H9 (cell line): Measurements from ENCODE around the gene SLMAP. TPM values are rescaled to one million over a fixed set of nuclear protein-coding genes. Genes with fewer than 3 reads are reported as not detected.

Experiments
- DNase-seq: peaks from one replicate; pipeline ENCODE4 v3.0.0-alpha.2; 2017
- H2AFZ ChIP-seq: one replicate; pipeline ENCODE4 v1.6.1; 2013; ENCODE audit warnings: mild to moderate bottlenecking, low read length, control low read depth, moderate library complexity
- H2AK5ac ChIP-seq: 2 replicates; pipeline ENCODE4 v1.6.1; 2013; ENCODE audit warnings: low read length, control low read depth, mixed read lengths; ENCODE audit not compliant: insufficient read length
- H2BK120ac ChIP-seq: one replicate; pipeline ENCODE4 v1.6.1; 2013; ENCODE audit warnings: low read depth, mild to moderate bottlenecking, low read length, control low read depth, inconsistent platforms; ENCODE audit not compliant: poor library complexity, severe bottlenecking
- H2BK12ac ChIP-seq: 2 replicates; pipeline ENCODE4 v1.6.1; 2013; ENCODE audit warnings: low read length, control low read depth, mixed read lengths, low read depth; ENCODE audit not compliant: insufficient read length
- H2BK15ac ChIP-seq: 2 replicates; pipeline ENCODE4 v1.6.1; 2013; ENCODE audit warnings: low read depth, low read length, control low read depth
- H2BK20ac ChIP-seq: one replicate; pipeline ENCODE4 v1.6.1; 2013; ENCODE audit warnings: low read depth, mild to moderate bottlenecking, low read length, control low read depth, inconsistent platforms; ENCODE audit not compliant: poor library complexity, severe bottlenecking
- H2BK5ac ChIP-seq: 2 replicates; pipeline ENCODE4 v1.6.1; 2013; ENCODE audit warnings: low read length, control low read depth, mixed read lengths; ENCODE audit not compliant: insufficient read length
- H3K14ac ChIP-seq: 2 replicates; pipeline ENCODE4 v1.6.1; 2013; ENCODE audit warnings: low read length, control low read depth; ENCODE audit not compliant: insufficient read depth
- H3K18ac ChIP-seq: 2 replicates; pipeline ENCODE4 v1.6.1; 2013; ENCODE audit warnings: low read depth, mild to moderate bottlenecking, mixed read lengths, low read length, control low read depth; ENCODE audit not compliant: insufficient read length
- H3K23ac ChIP-seq: 2 replicates; pipeline ENCODE4 v1.6.1; 2013; ENCODE audit warnings: low read length, control low read depth, mixed read lengths, low read depth; ENCODE audit not compliant: insufficient read length
- H3K23me2 ChIP-seq: 2 replicates; pipeline ENCODE4 v1.6.1; 2013; ENCODE audit warnings: low read depth, mild to moderate bottlenecking, mixed read lengths, low read length, control low read depth; ENCODE audit not compliant: insufficient read length, poor library complexity, severe bottlenecking
- H3K27ac ChIP-seq: 2 replicates; pipeline ENCODE4 v1.5.1; 2013; ENCODE audit warnings: low read length, control low read depth, mixed read lengths, low read depth; ENCODE audit not compliant: insufficient read length
- H3K27me3 ChIP-seq: 2 replicates; pipeline ENCODE4 v1.6.1; 2013; ENCODE audit warnings: low read length, control low read depth, inconsistent platforms; ENCODE audit not compliant: insufficient read depth
- H3K4ac ChIP-seq: 2 replicates; pipeline ENCODE4 v1.6.1; 2013; ENCODE audit warnings: low read depth, mild to moderate bottlenecking, control low read depth, inconsistent platforms, low read length, moderate library complexity
- H3K4me1 ChIP-seq: 2 replicates; pipeline ENCODE4 v1.6.1; 2013; ENCODE audit warnings: low read length, control low read depth, inconsistent platforms; ENCODE audit not compliant: insufficient read depth
- H3K4me2 ChIP-seq: 2 replicates; pipeline ENCODE4 v1.6.1; 2013; ENCODE audit warnings: low read length, control low read depth, mixed read lengths; ENCODE audit not compliant: insufficient read length, insufficient read depth
- H3K56ac ChIP-seq: 2 replicates; pipeline ENCODE4 v1.6.1; 2013; ENCODE audit warnings: low read depth, mild to moderate bottlenecking, mixed read lengths, low read length, control low read depth; ENCODE audit not compliant: insufficient read length
- H3K79me1 ChIP-seq: 2 replicates; pipeline ENCODE4 v1.6.1; 2013; ENCODE audit warnings: low read depth, mild to moderate bottlenecking, moderate library complexity, low read length, control low read depth, inconsistent platforms; ENCODE audit not compliant: insufficient read depth, poor library complexity, severe bottlenecking
- H3K79me2 ChIP-seq: 2 replicates; pipeline ENCODE4 v1.6.1; 2013; ENCODE audit warnings: low read length, control low read depth, inconsistent platforms; ENCODE audit not compliant: insufficient read depth
- H3K9ac ChIP-seq: 2 replicates; pipeline ENCODE4 v1.6.1; 2013; ENCODE audit warnings: low read length, control low read depth, mixed read lengths; ENCODE audit not compliant: insufficient read length; ENCODE audit errors: extremely low read depth
- H3K9me3 ChIP-seq: one replicate; pipeline ENCODE4 v1.6.1; 2013; ENCODE audit warnings: low read depth, low read length, inconsistent platforms; ENCODE audit not compliant: control insufficient read depth
- H3T11ph ChIP-seq: one replicate; pipeline ENCODE4 v1.6.1; 2013; ENCODE audit warnings: mild to moderate bottlenecking, low read length, control low read depth, inconsistent platforms
- H4K20me1 ChIP-seq: one replicate; pipeline ENCODE4 v1.6.1; 2013; ENCODE audit not compliant: control insufficient read depth, insufficient read length, insufficient read depth
- H4K5ac ChIP-seq: 2 replicates; pipeline ENCODE4 v1.6.1; 2013; ENCODE audit warnings: low read depth, mild to moderate bottlenecking, mixed read lengths, low read length, control low read depth; ENCODE audit not compliant: insufficient read length
- H4K8ac ChIP-seq: replicated peaks from 2 replicates; pipeline ENCODE4 v1.6.1; 2013; ENCODE audit warnings: low read length, control low read depth, mixed read lengths, low read depth; ENCODE audit not compliant: insufficient read length
- H4K91ac ChIP-seq: 2 replicates; pipeline ENCODE4 v1.6.1; 2013; ENCODE audit warnings: low read depth, mild to moderate bottlenecking, moderate library complexity, mixed read lengths, low read length, control low read depth; ENCODE audit not compliant: insufficient read length
- H3K27ac Mint-ChIP-seq, 3 experiments: 2 replicates in 2 of 3; 3 replicates in 1 of 3; pipeline ENCODE4 v1.8.0; 2020 to 2021; ENCODE audit warnings: mixed read lengths in 3 of 3, mild to moderate bottlenecking in 1 of 3, moderate library complexity in 1 of 3
- H3K27me3 Mint-ChIP-seq: 2 replicates; pipeline ENCODE4 v1.8.0; 2021; ENCODE audit warnings: low read depth, mild to moderate bottlenecking, moderate library complexity, mixed read lengths
- H3K36me3 Mint-ChIP-seq, 3 experiments: 2 replicates in 2 of 3; 3 replicates in 1 of 3; pipeline ENCODE4 v1.8.0; 2020 to 2021; ENCODE audit warnings: low read depth in 3 of 3, mixed read lengths in 3 of 3; ENCODE audit not compliant: insufficient read depth in 1 of 3
- H3K4me1 Mint-ChIP-seq, 2 experiments: 2 replicates each; pipeline ENCODE4 v1.8.0; 2020; ENCODE audit warnings: mixed read lengths in 2 of 2
- H3K4me3 Mint-ChIP-seq, 2 experiments: 2 replicates in 1 of 2; 3 replicates in 1 of 2; pipeline ENCODE4 v1.8.0; 2020 to 2021; ENCODE audit warnings: mild to moderate bottlenecking in 2 of 2, mixed read lengths in 2 of 2, moderate library complexity in 1 of 2
- H3K9me3 Mint-ChIP-seq, 2 experiments: 2 replicates in 1 of 2; 3 replicates in 1 of 2; pipeline ENCODE4 v1.8.0; 2020; ENCODE audit warnings: mild to moderate bottlenecking in 2 of 2, mixed read lengths in 2 of 2, moderate library complexity in 1 of 2
- WGBS: extraction: QIAGEN DNeasy Blood & Tissue Kit; methylation state at CpG from one replicate; pipeline ENCODE4 v1.1.7; 2013; ENCODE audit warnings: missing lambda C conversion rate, low lambda C conversion rate, mixed read lengths; ENCODE audit not compliant: insufficient read length; ENCODE audit errors: extremely low coverage; 5-methylcytosine and 5-hydroxymethylcytosine counted together
- total RNA-seq: library from RNA; stranded (reverse); gene quantifications from 2 replicates; pipeline ENCODE4 v1.2.1, GENCODE V29; 2021
- TF ChIP-seq, protein P1 (sequence below): fragments of 200-600 bp; sonication (generic); conservative IDR thresholded peaks from 3 replicates; pipeline ENCODE4 v1.8.0; 2021; ENCODE audit warnings: antibody characterized with exemption, mild to moderate bottlenecking

SLMAP gene
- total RNA-seq, 1 experiment from 2014 or later, result 65.1 TPM

DNA sequence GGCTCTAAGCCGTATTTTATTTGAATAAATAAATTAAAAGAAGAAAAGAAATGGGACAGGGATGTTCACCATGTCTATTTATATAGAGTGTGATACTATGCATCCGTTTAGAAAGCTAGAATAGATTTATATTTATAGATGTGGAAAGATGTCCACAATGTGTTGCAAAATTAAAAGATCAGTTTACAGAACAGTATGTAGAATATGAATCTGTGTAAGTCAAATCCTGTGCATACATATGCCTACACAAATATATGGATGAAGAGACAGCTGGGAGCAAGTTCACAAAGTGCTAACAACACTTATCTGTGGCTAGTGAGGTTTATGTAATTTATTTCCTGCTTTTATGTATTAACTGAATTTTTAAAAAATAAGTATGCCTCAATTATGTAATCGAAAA is 25.4 kb upstream of the SLMAP start:
- Histone ChIP-seq H3K79me1 (no peaks in the 10 kb centered on the region), H2AK5ac (no peak overlapping the region), H2BK12ac (no peak overlapping the region), H2BK15ac (no peak overlapping the region), H3K27ac (no peak overlapping the region), H3K4me2 (no peak overlapping the region), H3K18ac (no peak overlapping the region), H4K8ac (no peak overlapping the region), H4K20me1 (no peaks in the 10 kb centered on the region), H3K23ac (no peak overlapping the region), H2BK20ac (no peak overlapping the region), H3K79me2 (no peaks in the 10 kb centered on the region), H3K23me2 (no peaks in the 10 kb centered on the region), H3K9me3 (no peaks in the 10 kb centered on the region), H3K9ac (no peak overlapping the region), H2BK120ac (no peak overlapping the region), H3K27me3 (no peaks in the 10 kb centered on the region), H4K91ac (no peak overlapping the region), H3K4ac (no peak overlapping the region), H4K5ac (no peak overlapping the region), H3T11ph (no peak overlapping the region), H2BK5ac (no peak overlapping the region), H3K14ac (no peak overlapping the region), H2AFZ (no peak overlapping the region), H3K4me1 (no peaks in the 10 kb centered on the region), H3K56ac (no peak overlapping the region)
- no peaks in the 10 kb centered on the region; a peak in 1 of 5 replicates for H3K9me3 Mint-ChIP-seq
- H3K36me3 Mint-ChIP-seq, result no peaks in the 10 kb centered on the region
- no CpG with 5 or more reads among the region's 3 CpGs for WGBS
- H3K4me3 Mint-ChIP-seq, result no peak overlapping the region
- H3K4me1 Mint-ChIP-seq, result 0 out of 4 replicates have a peak, but pooled peaks cover 0 to 3% of the 10 kb centered on the region in 2 experiments
- H3K27me3 Mint-ChIP-seq, result no peaks in the 10 kb centered on the region
- DNase-seq, result no peak
- TF ChIP-seq, protein P1, sequence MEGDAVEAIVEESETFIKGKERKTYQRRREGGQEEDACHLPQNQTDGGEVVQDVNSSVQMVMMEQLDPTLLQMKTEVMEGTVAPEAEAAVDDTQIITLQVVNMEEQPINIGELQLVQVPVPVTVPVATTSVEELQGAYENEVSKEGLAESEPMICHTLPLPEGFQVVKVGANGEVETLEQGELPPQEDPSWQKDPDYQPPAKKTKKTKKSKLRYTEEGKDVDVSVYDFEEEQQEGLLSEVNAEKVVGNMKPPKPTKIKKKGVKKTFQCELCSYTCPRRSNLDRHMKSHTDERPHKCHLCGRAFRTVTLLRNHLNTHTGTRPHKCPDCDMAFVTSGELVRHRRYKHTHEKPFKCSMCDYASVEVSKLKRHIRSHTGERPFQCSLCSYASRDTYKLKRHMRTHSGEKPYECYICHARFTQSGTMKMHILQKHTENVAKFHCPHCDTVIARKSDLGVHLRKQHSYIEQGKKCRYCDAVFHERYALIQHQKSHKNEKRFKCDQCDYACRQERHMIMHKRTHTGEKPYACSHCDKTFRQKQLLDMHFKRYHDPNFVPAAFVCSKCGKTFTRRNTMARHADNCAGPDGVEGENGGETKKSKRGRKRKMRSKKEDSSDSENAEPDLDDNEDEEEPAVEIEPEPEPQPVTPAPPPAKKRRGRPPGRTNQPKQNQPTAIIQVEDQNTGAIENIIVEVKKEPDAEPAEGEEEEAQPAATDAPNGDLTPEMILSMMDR, result no peak
- H3K27ac Mint-ChIP-seq, result no peak overlapping the region
